ENCODE results near the gene RAB27A.

DNA sequence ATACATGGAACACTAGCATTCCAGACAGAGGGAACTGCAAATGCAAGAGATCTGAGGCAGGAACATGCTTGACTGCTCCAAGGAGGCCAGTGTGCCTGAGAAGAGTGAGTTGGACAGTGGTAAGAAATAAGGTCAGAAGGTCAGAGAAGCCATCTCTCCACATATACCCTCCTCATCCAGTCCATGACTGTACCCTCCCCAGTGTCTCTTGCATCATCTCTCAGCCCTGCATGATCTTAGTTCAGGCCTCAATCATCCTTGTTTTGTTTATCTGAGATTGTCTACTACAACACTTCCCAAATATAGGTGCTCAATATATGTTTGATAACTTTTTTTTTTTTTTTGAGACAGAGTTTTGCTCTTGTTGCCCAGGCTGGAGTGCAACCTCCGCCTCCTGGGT lies 87.4 kb downstream of the RAB27A start:
- TF ChIP-seq, protein P1, sequence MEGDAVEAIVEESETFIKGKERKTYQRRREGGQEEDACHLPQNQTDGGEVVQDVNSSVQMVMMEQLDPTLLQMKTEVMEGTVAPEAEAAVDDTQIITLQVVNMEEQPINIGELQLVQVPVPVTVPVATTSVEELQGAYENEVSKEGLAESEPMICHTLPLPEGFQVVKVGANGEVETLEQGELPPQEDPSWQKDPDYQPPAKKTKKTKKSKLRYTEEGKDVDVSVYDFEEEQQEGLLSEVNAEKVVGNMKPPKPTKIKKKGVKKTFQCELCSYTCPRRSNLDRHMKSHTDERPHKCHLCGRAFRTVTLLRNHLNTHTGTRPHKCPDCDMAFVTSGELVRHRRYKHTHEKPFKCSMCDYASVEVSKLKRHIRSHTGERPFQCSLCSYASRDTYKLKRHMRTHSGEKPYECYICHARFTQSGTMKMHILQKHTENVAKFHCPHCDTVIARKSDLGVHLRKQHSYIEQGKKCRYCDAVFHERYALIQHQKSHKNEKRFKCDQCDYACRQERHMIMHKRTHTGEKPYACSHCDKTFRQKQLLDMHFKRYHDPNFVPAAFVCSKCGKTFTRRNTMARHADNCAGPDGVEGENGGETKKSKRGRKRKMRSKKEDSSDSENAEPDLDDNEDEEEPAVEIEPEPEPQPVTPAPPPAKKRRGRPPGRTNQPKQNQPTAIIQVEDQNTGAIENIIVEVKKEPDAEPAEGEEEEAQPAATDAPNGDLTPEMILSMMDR (IDR thresholded peaks at IDR 0.05), result no peak
- no peak for TF ChIP-seq POLR2A (IDR thresholded peaks at IDR 0.05)
